Naive thymus-derived CD4-positive, alpha-beta T cell (primary cell): ENCODE measurements around the gene METTL26. TPM values are rescaled to one million over a fixed set of nuclear protein-coding genes. Genes with fewer than 3 reads are reported as not detected.

Experiments
- ATAC-seq: fragments of 150-1000 bp; cut with Tn5 transposase; 2 replicates; pipeline ENCODE4 v1.10.0; 2021; ENCODE audit warnings: mild to moderate bottlenecking, moderate library complexity
- CTCF ChIA-PET: fragments of 350-600 bp; sonication (Branson Sonifier 250); formaldehyde crosslinking; loops from one replicate; lab custom pipeline; 2021; ENCODE audit warnings: antibody characterized with exemption; lab: Charles Lee
- POLR2A ChIA-PET: fragments of 350-600 bp; sonication (Branson Sonifier 250); formaldehyde crosslinking; loops from one replicate; lab custom pipeline; 2021; ENCODE audit warnings: antibody characterized with exemption, inconsistent platforms; lab: Charles Lee
- DNase-seq, 9 donors: peaks; one replicate each; pipeline versions ENCODE4 v3.0.0 to v3.0.0-alpha.2; 2020 to 2022; ENCODE audit warnings: mixed read lengths in 1 of 9
- H3K27ac ChIP-seq: one replicate; pipeline ENCODE4 v1.7.0; 2013; ENCODE audit warnings: mild to moderate bottlenecking, low read depth, low read length, moderate library complexity
- H3K27me3 ChIP-seq, 2 donors: one replicate each; pipeline ENCODE4 v1.7.0; 2013; ENCODE audit warnings: low read length in 2 of 2, mild to moderate bottlenecking in 2 of 2, moderate library complexity in 2 of 2; ENCODE audit not compliant: control insufficient read depth in 2 of 2, insufficient read depth in 2 of 2
- H3K36me3 ChIP-seq, 3 experiments: 1 replicate in 2 of 3; 2 replicates in 1 of 3; pipeline ENCODE4 v1.7.0; 2013; ENCODE audit warnings: low read length in 3 of 3, mild to moderate bottlenecking in 3 of 3, moderate library complexity in 1 of 3; ENCODE audit not compliant: insufficient read depth in 3 of 3, control insufficient read depth in 2 of 3
- H3K4me1 ChIP-seq, 2 donors: one replicate each; pipeline ENCODE4 v1.7.0; 2013; ENCODE audit warnings: low read length in 2 of 2, mild to moderate bottlenecking in 2 of 2, moderate library complexity in 1 of 2; ENCODE audit not compliant: control insufficient read depth in 2 of 2, insufficient read depth in 2 of 2
- H3K4me3 ChIP-seq: 2 replicates; pipeline ENCODE4 v1.7.0; 2013; ENCODE audit warnings: mild to moderate bottlenecking, low read length
- H3K9me3 ChIP-seq, 3 experiments: 1 replicate in 2 of 3; 2 replicates in 1 of 3; pipeline ENCODE4 v1.7.0; 2013; ENCODE audit warnings: low read length in 3 of 3; ENCODE audit not compliant: control insufficient read depth in 2 of 3
- H3K27ac Mint-ChIP-seq, 9 donors: one replicate each; pipeline ENCODE4 v1.8.0; 2020 to 2022; ENCODE audit warnings: mixed read lengths in 9 of 9, mild to moderate bottlenecking in 8 of 9, moderate library complexity in 5 of 9, inconsistent platforms in 2 of 9
- H3K27me3 Mint-ChIP-seq, 5 donors: one replicate each; pipeline ENCODE4 v1.8.0; 2021 to 2022; ENCODE audit warnings: mixed read lengths in 5 of 5, mild to moderate bottlenecking in 1 of 5
- H3K36me3 Mint-ChIP-seq, 5 donors: one replicate each; pipeline ENCODE4 v1.8.0; 2020 to 2022; ENCODE audit warnings: mixed read lengths in 5 of 5, mild to moderate bottlenecking in 3 of 5, inconsistent platforms in 1 of 5
- H3K4me1 Mint-ChIP-seq, 7 donors: one replicate each; pipeline ENCODE4 v1.8.0; 2020 to 2022; ENCODE audit warnings: mixed read lengths in 7 of 7, mild to moderate bottlenecking in 3 of 7, inconsistent platforms in 1 of 7
- H3K4me3 Mint-ChIP-seq, 10 donors: one replicate each; pipeline ENCODE4 v1.8.0; 2020 to 2022; ENCODE audit warnings: mild to moderate bottlenecking in 10 of 10, mixed read lengths in 10 of 10, moderate library complexity in 6 of 10, inconsistent platforms in 2 of 10
- H3K9me3 Mint-ChIP-seq, 11 donors: one replicate each; pipeline ENCODE4 v1.8.0; 2020 to 2022; ENCODE audit warnings: mixed read lengths in 11 of 11, mild to moderate bottlenecking in 4 of 11, inconsistent platforms in 1 of 11, moderate library complexity in 1 of 11
- intact Hi-C, 2 donors: fragments of 100-400 bp; cut with micrococcal nuclease; formaldehyde crosslinking; loops; one replicate each; pipeline ENCODE4 v1.15.1; 2023
- polyA plus RNA-seq, 2 donors: library from polyadenylated mRNA; unstranded; fragments of 300-500 nt; fragmentation: Illumina TruSeq; gene quantifications; one replicate each; pipeline ENCODE4 v1.2.3, GENCODE V29; 2021
- total RNA-seq, 6 experiments: library from RNA in 5 of 6; stranded (reverse) in 5 of 6; gene quantifications; 1 replicate in 5 of 6; 2 replicates in 1 of 6; pipeline ENCODE4 v1.2.3 and lab custom pipeline; 2021 to 2026

The METTL26 gene
- total and polyA plus RNA-seq, 7 experiments from 2014 or later, result 41.7 to 97.5 (median 70.7) TPM

GRCh38 chr16:591231-591630 is 44.9 kb downstream of the METTL26 start:
- Histone ChIP-seq H3K4me1 (peaks cover 15 to 17% of the 10 kb centered on the region in 2 donors), H3K27ac (no peak overlapping the region), H3K4me3 (no peak overlapping the region), H3K9me3 (no peaks in the 10 kb centered on the region), H3K27me3 (no peaks in the 10 kb centered on the region), H3K36me3 (peaks cover 0 to 16% (median 0%) of the 10 kb centered on the region in 3 experiments)
- Mint-ChIP-seq H3K4me3 (peak overlapping the region; percentile 83 to 98 (median 88)), H3K27ac (peak overlapping the region; percentile 61 to 95 (median 80)), H3K27me3 (no peaks in the 10 kb centered on the region), H3K36me3 (peaks cover 0 to 4% (median 0%) of the 10 kb centered on the region in 5 donors), H3K4me1 (peaks cover 25 to 51% (median 45%) of the 10 kb centered on the region in 7 donors), H3K9me3 (peaks cover 0 to 1% (median 0%) of the 10 kb centered on the region in 11 donors)
- ATAC-seq (no peak), DNase-seq (no peak)
- intact Hi-C loops, result no loop called here
- ChIA-PET CTCF (no interaction called here), POLR2A (no interaction called here)

GRCh38 chr16:590815-591200 is 45.3 kb downstream of the METTL26 start:
- Histone ChIP-seq H3K4me3 (peak overlapping the region; percentile 61), H3K4me1 (peaks cover 15 to 17% of the 10 kb centered on the region in 2 donors), H3K27me3 (no peaks in the 10 kb centered on the region), H3K36me3 (peaks cover 0 to 12% (median 0%) of the 10 kb centered on the region in 3 experiments), H3K9me3 (no peaks in the 10 kb centered on the region), H3K27ac (peak overlapping the region; percentile 75)
- H3K9me3 Mint-ChIP-seq, result peaks cover 0 to 1% (median 0%) of the 10 kb centered on the region in 11 donors
- CTCF ChIA-PET, result no interaction called here
- H3K4me3 Mint-ChIP-seq, result peak overlapping the region; percentile 83 to 98 (median 88)
- POLR2A ChIA-PET, result interaction anchor here (1.0 to 1.2 kb wide), 2 partner anchors 17 to 46 kb away, joined by 3 read pairs; partner anchors contain the start of gene METTL26
- ATAC-seq (no peak), DNase-seq (no peak)
- no peaks in the 10 kb centered on the region for H3K27me3 Mint-ChIP-seq
- H3K36me3 Mint-ChIP-seq, result peaks cover 0 to 4% (median 0%) of the 10 kb centered on the region in 5 donors
- peaks cover 25 to 50% (median 45%) of the 10 kb centered on the region in 7 donors for H3K4me1 Mint-ChIP-seq
- peak overlapping the region; percentile 66 to 95 (median 81) for H3K27ac Mint-ChIP-seq
- intact Hi-C loops, result loop anchor here in 1 of 2 donors (1.0 kb wide), 1 partner anchor 20 kb away; no protein-coding TSS in a partner anchor

- H3K27me3 ChIP-seq, result no peaks in the 10 kb centered on the region
- peaks cover 15 to 17% of the 10 kb centered on the region in 2 donors for H3K4me1 ChIP-seq
- peak overlapping the region; percentile 83 to 98 (median 88) for H3K4me3 Mint-ChIP-seq
- ChIA-PET CTCF (no interaction called here), POLR2A (interaction anchor here (0.5 to 1.2 kb wide), 3 partner anchors 16 to 94 kb away, joined by 3 read pairs; partner anchors contain the start of genes JMJD8 and METTL26)
- peak overlapping the region; percentile 61 for H3K4me3 ChIP-seq
- no peaks in the 10 kb centered on the region for H3K9me3 ChIP-seq
- H3K9me3 Mint-ChIP-seq, result peaks cover 0 to 1% (median 0%) of the 10 kb centered on the region in 11 donors
- peak overlapping the region; percentile 75 for H3K27ac ChIP-seq
- peak overlapping the region; percentile 66 to 98 (median 84) for H3K27ac Mint-ChIP-seq
- intact Hi-C loops, result loop anchor here in 1 of 2 donors (1.0 kb wide), 1 partner anchor 21 kb away; no protein-coding TSS in a partner anchor
- DNase-seq (peak in 1 of 9 donors; percentile 43), ATAC-seq (no peak)
- H3K27me3 Mint-ChIP-seq, result no peaks in the 10 kb centered on the region
- peaks cover 0 to 4% (median 0%) of the 10 kb centered on the region in 5 donors for H3K36me3 Mint-ChIP-seq
- H3K36me3 ChIP-seq, result peaks cover 0 to 12% (median 0%) of the 10 kb centered on the region in 3 experiments
- H3K4me1 Mint-ChIP-seq, result peaks cover 25 to 50% (median 45%) of the 10 kb centered on the region in 7 donors
These were observed 45.8 kb downstream of the METTL26 start for GRCh38 chr16:590188-590814.

- Histone ChIP-seq H3K27me3 (no peaks in the 10 kb centered on the region), H3K9me3 (no peaks in the 10 kb centered on the region), H3K4me1 (peaks cover 15 to 17% of the 10 kb centered on the region in 2 donors), H3K27ac (peak within 1 kb of the TSS; percentile 93), H3K4me3 (peak within 1 kb of the TSS; percentile 93), H3K36me3 (peaks cover 0 to 12% (median 0%) of the 10 kb centered on the region in 3 experiments)
- peaks cover 0 to 4% (median 0%) of the 10 kb centered on the region in 5 donors for H3K36me3 Mint-ChIP-seq
- CTCF ChIA-PET, result no interaction called here
- H3K4me3 Mint-ChIP-seq, result peak within 1 kb of the TSS; percentile 86 to 100 (median 98)
- H3K9me3 Mint-ChIP-seq, result peaks cover 0 to 1% (median 0%) of the 10 kb centered on the region in 11 donors
- peak within 1 kb of the TSS; percentile 95 to 100 (median 99) for H3K27ac Mint-ChIP-seq
- intact Hi-C loops, result loop anchor here (1.0 to 10.0 kb wide), 11 partner anchors 10 to 1195 kb away; partner anchors contain the start of genes CAPN15 (in 2 of the 2), JMJD8 (in 2 of the 2), METTL26 (in 2 of the 2) and STUB1 (in 2 of the 2)
- DNase-seq (peak; percentile 96 to 99 (median 99)), ATAC-seq (peak; percentile 91)
- H3K4me1 Mint-ChIP-seq, result peaks cover 25 to 50% (median 45%) of the 10 kb centered on the region in 7 donors
- POLR2A ChIA-PET, result interaction anchor here (0.5 to 1.2 kb wide), 3 partner anchors 16 to 95 kb away, joined by 3 read pairs; partner anchors contain the start of genes JMJD8 and METTL26
- no peaks in the 10 kb centered on the region for H3K27me3 Mint-ChIP-seq
These were observed 46.4 kb downstream of the METTL26 start, which contains the start of gene RAB40C for GRCh38 chr16:589658-590187. Gene RAB40C, plus strand, starts transcription at chr16:590066. Its CDS starts 226 bp downstream, at chr16:590292.

- intact Hi-C loops, result loop anchor here (1.0 to 10.0 kb wide), 10 partner anchors 10 to 1196 kb away; partner anchors contain the start of genes CAPN15 (in 2 of the 2), JMJD8 (in 2 of the 2), METTL26 (in 2 of the 2) and STUB1 (in 2 of the 2)
- peaks cover 0 to 9% (median 0%) of the 10 kb centered on the region in 3 experiments for H3K36me3 ChIP-seq
- DNase-seq (peak; percentile 98 to 100 (median 99)), ATAC-seq (peak; percentile 82)
- Mint-ChIP-seq H3K9me3 (peaks cover 0 to 1% (median 0%) of the 10 kb centered on the region in 11 donors), H3K36me3 (peaks cover 0 to 4% (median 0%) of the 10 kb centered on the region in 5 donors), H3K4me3 (peak overlapping the region; percentile 86 to 100 (median 98)), H3K27me3 (no peaks in the 10 kb centered on the region), H3K4me1 (peaks cover 25 to 44% (median 39%) of the 10 kb centered on the region in 7 donors), H3K27ac (peak overlapping the region; percentile 95 to 100 (median 99))
- peak overlapping the region; percentile 93 for H3K4me3 ChIP-seq
- H3K4me1 ChIP-seq, result peaks cover 15 to 17% of the 10 kb centered on the region in 2 donors
- no peaks in the 10 kb centered on the region for H3K27me3 ChIP-seq
- ChIA-PET POLR2A (interaction anchor here (0.8 to 2.3 kb wide), 4 partner anchors 13 to 47 kb away, joined by 3 to 19 read pairs (median 4); partner anchors contain the start of genes METTL26 and NHLRC4), CTCF (no interaction called here)
- H3K9me3 ChIP-seq, result no peaks in the 10 kb centered on the region
- H3K27ac ChIP-seq, result peak overlapping the region; percentile 93
These were observed 47.0 kb downstream of the METTL26 start for GRCh38 chr16:588889-589657.
